HG02623 (cell line): Measurements from ENCODE around the gene ADGRV1.
"Not testable (repeated sequence)": the region's sequence is repeated elsewhere in the genome, so short reads cannot be mapped to it uniquely, and the experiment has no call there.

Source experiments
- ATAC-seq: cut with Tn5 transposase; IDR thresholded peaks from one replicate; pipeline ENCODE4 v1.9.1; 2021; ENCODE audit warnings: moderate library complexity; ENCODE audit not compliant: unreplicated experiment

The ADGRV1 gene

DNA sequence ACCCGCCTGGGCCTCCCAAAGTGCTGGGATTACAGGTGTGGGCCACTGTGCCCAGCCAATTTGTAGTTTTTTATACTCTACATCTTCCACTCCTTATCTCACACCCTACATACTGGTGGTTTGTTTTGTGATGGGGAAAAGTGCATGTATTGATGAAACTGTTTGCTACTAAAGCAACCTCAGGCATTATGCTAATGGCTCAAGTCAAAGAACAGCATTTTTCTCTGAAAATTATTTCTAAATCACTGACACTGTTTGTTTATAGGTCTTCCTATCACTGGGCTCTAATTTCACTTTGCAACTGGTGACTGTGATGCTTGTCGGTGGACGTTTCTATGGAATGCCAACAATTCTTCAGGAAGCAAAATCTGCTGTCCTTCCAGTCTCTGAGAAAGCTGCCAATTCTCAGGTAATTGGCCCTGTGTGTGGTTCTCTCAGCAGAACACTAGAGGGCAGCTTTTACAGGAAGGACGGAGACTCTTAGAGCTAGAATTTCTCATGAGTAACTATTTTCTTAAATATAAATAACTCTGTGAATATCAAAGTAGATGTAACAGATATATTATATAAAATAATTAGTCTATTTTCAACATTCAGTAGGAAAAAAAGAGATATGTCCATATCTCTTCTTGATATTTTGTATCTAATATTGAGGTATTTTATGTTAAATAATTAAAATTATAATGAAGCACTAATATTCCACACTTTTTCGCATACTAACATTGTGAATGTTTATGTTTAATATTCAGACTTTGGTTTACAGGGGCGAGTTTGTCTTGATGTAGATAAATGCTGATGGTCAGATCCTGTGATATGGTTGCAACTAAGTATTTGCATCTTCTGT, 244.1 kb downstream of the ADGRV1 start:
- ATAC-seq = peak; percentile 96

DNA sequence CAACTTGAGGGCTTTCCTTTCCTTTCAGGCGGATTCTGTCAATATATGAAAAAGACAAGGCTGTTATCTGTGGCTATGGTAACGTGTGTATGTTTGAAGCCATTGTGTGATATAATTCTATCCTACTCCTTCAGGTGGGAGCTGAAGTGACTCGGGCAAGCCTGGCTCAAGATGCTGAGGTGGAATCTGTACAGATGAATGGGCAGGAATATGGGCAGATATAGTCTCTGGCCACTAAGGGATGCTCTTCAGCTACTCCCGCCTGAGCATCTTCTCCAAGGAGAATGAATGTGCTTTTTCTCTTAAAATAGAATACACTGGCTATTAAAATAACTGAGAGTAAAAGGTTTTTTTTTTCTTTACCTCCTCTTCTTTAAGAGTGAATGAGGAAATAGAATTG, 244.8 kb downstream of the ADGRV1 start:
- ATAC-seq = no peak

DNA sequence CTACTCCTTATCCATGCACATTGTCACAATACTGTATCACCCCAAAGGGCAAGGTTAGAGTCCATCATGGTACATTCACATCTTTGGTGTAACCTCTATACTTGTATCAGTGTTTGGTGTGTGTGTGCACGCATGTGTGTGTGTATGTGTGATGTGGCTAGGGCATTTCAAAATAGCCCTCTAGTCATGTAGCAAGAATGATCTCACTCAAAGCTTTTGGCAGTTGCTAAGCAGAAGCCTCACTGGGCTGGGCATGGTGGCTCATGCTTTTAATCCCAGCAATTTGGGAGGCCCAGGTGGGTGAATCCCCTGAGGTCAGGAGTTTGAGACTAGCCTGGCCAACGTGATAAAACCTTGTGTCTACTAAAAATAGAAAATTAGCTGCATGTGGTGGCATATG, 245.3 kb downstream of the ADGRV1 start:
- no peak for ATAC-seq

DNA sequence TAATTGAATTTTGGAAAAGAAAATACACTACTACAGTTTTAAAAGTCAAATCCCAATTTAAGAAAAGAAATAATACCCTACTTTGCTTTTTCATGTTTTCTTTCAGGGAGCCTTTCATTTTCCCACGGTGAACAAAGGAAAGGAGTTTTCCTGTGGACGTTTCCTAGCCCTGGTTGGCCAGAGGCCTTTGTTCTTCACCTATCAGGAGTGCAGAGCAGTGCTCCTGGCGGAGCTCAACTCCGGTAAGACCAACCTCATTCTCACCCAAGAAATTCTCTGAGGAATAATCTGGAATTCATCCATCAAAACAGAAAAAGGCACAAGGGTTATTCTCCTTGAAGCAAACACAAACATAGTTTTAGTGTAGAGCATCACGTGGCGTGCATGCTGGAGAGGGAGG, 248.9 kb downstream of the ADGRV1 start:
- no peak for ATAC-seq

DNA sequence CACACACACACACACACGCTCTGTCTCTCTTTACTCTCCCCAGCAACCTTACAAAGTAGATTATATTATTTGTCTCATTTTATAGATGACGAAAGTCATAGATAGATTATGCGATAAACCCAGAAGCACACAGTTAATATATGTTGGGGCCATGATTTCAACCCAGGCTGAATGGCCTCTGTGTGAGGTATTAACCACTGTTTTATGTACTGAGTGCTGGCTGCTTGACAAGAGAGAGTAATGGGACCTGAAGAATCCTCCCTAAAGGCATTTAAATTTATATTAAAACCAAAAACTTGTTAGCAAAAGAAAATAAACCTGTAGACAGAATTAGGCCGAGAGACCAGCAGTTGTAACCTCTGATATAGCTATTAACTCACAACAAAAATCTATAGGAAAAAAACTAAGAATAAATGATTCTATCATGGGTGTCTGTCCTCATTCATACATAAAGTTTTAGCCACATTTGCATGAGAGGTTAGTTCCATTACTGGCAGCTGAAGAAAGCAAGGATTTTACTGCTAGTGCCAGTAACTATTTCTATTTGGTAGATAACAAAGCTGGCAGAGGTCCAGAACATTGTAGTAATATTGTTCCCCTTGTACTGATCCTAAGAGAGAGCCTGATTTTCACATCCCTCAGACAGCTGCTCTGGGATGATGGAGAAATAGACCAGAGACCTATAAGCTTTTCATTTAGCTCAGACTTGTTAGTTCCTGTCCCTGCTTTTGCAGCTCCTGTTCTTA, 250.9 kb downstream of the ADGRV1 start:
- ATAC-seq = no peak

DNA sequence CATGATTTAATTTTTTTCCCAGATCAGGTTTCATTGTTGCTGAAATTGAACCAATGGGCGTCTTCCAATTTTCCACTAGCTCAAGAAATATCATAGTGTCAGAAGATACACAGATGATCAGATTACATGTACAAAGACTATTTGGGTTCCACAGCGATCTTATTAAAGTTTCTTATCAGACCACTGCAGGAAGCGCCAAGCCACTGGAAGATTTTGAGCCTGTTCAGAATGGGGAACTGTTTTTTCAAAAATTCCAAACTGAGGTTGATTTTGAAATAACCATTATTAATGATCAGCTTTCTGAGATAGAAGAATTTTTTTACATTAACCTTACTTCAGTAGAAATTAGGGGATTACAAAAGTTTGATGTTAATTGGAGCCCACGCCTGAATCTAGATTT, 251.6 kb downstream of the ADGRV1 start:
- no peak for ATAC-seq

DNA sequence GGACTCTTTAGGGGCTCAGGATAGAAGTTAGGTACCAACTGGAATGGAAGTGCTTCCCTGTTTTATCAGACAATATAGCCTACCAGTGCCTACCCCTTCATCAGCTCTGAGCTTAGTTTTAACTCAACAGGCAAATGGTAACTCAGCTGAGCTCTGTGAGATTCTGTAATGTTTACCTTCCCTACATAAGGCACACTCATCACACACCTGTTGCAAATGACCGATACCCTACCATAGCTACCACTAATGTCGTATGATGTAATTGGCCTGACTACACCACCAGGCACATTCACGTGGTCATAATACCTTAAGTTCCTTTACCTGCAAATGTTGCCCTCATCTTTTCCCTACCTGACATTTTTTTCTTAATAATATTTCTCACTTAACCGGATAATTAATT, 254.8 kb downstream of the ADGRV1 start:
- ATAC-seq = no peak

DNA sequence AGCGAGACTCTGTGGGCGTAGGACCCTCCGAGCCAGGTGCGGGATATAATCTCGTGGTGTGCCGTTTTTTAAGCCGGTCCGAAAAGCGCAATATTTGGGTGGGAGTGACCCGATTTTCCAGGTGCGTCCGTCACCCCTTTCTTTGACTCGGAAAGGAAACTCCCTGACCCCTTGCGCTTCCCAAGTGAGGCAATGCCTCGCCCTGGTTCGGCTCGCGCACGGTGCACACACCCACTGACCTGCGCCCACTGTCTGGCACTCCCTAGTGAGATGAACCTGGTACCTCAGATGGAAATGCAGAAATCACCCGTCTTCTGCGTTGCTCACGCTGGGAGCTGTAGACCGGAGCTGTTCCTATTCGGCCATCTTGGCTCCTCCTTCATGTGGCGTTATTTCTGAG, 263.5 kb downstream of the ADGRV1 start:
- not testable (repeated sequence) for ATAC-seq

DNA sequence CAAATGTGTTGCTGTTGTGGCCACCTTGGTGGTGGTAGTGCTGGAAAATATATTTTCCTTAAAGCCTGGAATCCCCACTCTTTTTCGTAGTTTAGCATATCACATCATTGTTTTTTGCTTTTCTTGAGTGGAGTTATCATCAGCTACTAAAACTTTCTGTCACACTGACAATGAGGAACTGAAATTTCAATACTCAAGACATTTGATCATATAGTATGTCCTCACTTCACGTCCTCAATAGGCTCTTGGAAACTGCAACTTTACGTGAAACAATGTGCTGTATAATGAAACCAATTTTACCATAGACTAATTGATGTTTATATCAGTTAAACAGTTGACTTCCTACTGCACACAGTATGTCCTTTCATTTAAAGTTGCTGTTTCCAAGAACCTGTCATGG, 265.8 kb downstream of the ADGRV1 start:
- ATAC-seq = no peak

DNA sequence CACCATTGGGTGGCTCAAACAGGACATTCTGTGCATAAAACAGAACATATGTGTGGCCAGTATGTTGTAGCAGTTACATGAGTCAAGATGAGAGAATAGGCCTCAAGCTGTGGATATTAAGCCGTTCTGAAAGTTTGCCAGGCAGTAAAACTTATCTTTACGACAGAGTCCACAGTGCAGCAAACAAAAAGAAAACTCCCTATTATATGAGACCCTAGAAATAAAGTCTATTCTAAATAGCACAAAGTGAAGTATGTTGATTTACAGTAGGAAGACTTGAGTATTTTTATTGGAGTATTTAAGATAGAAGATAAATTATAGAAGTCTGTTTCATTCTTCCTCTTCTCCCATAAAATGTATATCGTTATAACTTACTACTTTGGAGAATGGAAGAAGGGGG, 271.5 kb downstream of the ADGRV1 start:
- no peak for ATAC-seq

DNA sequence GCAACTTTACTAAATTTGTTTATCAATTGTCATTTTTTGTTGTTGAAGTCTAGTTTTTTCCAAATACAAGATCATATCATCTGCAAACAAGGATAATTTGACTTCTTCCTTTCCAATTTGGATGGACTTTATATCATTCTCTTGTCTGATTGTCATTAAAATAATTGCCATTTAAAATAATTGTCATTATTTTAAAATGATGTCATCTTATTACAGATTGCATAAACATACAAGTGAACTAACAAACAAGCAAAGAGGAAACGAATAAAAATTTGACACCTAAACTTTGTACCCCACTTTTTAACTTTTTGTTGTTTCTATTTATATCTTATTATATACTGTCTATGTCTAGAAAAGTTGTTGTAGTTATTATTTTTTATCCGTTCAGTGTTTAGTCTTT, 275.2 kb downstream of the ADGRV1 start:
- no peak for ATAC-seq

DNA sequence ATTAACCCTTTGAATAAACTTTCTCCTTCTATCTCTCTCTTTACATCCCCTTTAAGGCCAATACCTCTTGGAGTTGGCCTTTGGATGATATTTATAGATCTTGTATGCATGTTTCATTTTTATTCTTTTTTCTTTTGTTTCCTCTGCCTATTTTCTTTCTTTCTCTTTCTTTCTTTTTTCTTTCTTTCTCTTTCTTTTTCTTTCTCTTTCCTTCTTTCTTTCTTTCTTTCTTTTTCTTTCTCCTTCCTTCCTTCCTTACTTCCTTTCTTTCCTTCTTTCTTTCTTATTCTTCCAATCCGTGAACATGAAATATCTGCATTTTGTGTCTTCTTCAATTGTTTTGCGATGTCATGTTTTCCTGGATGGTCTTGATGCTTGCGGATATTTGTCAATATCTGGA, 276.1 kb downstream of the ADGRV1 start:
- ATAC-seq = no peak

DNA sequence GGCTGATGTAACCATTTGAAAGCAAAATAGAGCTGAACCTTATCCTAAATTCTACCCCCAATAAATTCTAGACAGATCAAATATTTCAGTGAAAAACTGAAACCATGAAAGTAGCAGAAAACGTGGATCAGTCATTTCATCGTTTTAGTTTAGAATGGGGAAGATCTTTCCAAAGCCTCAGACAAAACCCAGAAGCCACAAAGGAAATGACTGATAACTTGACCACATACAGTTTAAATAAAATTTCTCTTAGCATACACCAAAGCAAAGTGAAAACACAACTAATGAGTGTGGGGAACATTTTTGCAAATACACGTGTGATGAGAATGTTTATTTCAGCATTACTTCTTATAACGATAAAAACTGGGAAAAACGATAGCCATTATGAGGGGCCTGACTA, 284.8 kb downstream of the ADGRV1 start:
- no peak for ATAC-seq

DNA sequence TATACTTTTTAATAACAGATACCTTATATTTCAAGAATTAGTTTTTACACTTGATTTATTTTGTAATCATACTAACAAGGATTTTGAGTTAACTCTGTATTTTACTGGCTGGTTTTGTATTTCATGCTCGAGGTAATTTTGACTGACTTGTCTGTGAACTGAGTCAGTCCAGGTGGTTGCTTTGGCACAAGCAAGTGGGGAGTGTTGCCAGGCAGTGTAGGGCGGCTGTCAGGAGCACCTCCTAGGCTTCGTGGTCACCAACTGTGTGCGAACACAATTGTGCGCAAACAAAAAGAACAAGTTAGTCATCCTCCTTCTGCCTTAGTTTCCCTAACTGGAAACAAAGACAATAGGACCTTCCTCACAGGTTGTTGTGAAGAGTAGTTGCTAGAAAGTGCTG, 286.3 kb downstream of the ADGRV1 start:
- ATAC-seq = no peak

DNA sequence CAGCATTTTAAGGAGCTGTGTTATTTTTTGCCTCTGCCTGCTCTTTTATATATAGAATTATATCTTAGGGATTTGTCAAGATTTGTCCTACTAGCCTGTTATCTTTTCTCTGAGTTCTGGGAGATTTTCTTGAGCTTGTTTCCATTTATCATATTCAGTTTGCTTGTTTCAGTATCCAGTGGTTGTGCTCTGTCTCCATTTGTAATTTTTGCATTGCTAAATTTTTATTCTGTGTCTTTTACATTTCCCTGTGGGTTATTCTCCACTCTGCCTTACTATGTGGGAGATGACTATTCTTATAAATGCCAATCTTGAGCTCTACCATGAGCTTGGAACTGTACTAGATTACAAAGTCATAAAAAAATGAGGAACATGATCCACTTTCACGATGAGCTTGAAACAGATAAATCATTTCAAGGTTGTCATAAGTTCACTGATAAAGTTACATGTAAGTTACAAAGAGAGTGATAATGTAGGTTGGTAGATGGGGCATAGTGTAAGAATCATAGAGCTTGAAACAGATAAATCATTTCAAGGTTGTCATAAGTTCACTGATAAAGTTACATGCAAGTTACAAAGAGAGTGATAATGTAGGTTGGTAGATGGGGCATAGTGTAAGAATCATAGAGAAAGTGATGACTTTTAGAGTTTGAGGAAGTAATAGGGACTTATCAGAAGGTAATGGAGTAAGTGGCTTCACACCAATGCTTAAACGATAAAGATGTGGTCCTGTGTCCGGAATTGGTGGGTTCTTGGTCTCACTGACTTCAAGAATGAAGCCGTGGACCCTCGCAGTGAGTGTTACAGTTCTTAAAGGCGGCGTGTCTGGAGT, 287.3 kb downstream of the ADGRV1 start:
- ATAC-seq = no peak

DNA sequence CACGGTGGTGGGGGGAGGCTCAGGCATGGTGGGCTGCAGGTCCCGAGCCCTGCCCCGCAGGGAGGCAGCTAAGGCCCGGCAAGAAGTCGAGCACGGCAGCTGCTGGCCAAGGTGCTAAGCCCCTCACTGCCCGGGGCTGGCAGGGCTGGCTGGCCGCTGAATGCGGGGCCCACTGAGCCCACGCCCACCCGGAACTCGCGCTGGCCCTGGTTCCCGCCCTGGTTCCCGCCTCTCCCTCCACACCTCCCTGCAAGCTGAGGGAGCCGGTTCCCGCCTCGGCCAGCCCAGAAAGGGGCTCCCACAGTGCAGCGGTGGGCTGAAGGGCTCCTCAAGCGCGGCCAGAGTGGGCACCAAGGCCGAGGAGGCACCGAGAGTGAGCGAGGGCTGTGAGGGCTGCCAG, 289.0 kb downstream of the ADGRV1 start:
- ATAC-seq = not testable (repeated sequence)

DNA sequence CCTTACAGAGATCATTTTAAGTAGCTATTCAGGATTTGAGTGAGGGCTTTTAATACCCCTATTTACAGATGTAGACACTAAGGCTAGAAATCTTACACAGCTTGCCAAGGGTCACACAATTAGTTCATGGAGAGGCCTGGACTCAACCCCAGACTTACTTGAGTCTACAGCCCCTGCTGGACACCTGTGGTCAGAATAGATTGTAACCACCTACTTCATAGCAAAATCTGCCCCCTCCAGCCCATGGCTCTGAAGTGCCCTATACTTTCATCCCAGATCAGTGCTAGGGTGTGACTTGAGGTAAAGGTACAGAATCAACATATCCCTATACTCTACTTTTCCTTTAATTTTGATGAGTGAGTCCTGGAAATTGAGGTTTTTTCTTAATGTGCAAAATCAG, 291.3 kb downstream of the ADGRV1 start:
- no peak for ATAC-seq

DNA sequence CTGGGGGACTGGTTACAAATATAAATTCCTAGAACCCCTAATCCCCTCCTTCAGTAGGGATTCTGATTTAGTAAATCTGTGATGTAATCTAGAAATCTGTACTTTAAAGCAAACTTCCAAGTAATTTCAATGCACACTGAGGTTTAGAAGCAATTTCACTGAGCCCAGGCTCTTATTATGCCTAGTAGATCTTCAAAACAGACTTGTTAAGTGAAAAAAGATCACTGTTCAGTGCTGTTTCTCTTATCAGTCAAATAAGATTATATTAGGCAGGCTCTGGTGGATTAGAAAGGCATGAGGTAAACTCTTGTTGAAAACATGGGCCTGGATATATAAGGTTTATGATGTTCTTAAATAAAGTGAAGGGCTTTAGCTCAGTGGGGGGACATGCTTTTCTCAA, 293.9 kb downstream of the ADGRV1 start:
- no peak for ATAC-seq

DNA sequence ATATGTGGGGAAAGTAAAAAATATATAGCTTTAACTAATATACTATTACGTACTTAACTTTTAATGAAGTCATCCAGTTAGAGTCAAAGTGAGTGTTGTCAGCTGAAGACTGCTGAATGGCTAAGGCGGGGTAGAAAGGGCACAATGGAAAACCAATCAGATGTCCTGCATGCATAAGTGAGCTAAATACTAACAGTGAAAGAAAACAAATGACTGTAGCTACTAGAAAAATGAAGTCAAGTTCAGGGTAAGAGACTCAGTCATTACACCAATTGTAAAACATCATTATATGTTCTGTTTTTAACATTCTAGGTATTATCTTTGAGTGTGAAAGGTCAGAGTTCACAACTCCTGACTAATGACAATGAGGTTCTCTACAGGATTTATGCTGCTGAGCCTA, 295.2 kb downstream of the ADGRV1 start:
- ATAC-seq = no peak

DNA sequence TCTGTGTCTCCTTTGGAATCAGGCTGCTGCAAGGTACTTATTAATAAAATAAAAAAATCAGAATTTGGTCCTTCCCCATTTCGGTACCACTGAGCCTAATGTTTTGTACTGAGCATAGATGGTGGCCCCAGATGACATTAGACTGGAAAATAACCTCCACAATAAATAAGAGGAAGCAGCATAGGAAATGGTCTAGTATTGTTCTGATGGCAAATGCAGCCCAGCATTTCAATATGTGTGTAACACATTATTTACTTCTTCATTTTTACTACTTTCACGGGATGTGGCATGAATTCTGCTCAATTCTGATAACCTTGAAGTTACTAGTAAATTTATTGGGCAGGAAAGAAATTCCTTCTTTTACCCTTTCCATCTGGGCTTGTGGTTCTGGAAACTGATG, 295.6 kb downstream of the ADGRV1 start:
- ATAC-seq = no peak

DNA sequence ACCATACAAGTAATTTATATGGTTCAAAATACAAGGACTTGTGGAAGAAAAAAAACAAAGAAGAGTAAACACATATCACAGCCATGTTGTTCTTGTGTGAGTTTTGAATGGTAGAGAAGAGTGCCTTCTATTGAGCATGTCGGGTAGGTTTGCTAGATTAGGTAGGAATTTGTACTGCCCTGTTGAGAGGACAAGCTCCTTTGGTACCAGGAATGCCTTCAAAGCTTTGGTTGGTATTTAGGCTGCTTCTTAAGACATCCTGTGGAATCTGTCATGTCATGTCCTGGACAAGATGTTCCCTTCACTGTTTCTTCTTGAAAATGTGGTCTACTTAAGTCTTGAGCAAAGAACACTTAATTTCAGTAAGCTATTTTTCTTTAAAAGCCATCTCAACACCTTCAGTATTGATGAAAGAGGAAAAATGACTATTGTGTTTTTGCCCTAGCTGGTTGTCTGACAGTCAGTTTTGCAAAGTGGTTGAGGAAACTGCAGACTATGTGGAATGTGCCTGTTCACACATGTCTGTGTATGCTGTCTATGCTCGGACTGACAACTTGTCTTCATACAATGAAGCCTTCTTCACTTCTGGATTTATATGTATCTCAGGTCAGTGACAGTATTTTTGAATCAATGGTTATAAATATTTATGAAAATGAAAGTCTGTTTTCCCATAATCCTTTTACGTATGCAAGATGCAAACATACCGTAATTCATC, 296.9 kb downstream of the ADGRV1 start:
- ATAC-seq = no peak
